HG03354 (cell line): ENCODE results near the gene MGAT3.

Experiments
- ATAC-seq: cut with Tn5 transposase; IDR thresholded peaks from one replicate; pipeline ENCODE4 v1.9.1; 2021; ENCODE audit warnings: mild to moderate bottlenecking; ENCODE audit not compliant: unreplicated experiment, poor library complexity, severe bottlenecking

MGAT3 gene

GRCh38 chr22:39522567-39523300 is 65.9 kb downstream of the MGAT3 start:
- ATAC-seq = no peak

GRCh38 chr22:39524089-39524752 is 67.4 kb downstream of the MGAT3 start:
- ATAC-seq = no peak

DNA sequence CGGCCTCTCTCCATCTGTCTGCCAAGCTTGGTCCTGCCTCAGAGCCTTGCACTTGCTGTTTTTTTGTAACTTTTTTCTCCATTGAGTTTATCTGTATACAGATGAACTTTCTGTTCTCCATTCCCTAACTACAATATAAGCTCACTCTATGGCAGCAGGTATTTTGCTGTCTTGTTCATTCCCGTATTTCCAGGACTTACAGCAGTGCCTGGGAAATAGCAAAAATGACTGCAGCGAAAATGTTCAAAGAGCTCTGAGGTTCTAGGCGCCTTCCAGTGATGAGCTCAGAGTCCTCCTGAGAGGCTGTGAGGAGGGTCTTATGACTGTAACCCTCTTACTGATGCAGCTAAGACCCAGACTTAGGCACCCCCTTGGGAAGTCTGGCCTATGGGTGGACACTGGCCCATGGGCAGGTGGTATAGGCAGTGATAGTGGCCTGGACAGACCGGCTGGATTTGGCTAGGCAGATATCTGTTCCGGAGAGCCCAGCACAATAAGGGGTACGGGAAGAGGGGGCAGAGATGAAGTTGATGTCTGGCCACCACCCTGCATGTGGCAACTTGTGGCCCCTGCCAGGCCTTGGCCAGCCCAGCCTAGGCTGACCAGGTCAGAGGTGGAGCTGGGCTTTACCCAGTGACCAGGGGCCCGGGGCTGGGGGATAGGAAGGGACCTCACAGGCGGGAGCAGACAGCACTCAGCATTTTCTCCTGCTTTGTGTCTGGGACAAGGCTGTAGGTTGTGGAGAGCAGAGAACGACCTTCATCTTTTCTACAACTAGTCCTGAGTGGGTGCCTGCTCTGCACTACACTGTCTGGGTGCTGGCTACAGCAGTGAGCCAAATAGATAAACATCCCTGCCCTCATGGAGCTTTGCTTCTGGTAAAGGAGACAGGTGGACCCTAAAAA is 68.2 kb downstream of the MGAT3 start:
- ATAC-seq = no peak

DNA sequence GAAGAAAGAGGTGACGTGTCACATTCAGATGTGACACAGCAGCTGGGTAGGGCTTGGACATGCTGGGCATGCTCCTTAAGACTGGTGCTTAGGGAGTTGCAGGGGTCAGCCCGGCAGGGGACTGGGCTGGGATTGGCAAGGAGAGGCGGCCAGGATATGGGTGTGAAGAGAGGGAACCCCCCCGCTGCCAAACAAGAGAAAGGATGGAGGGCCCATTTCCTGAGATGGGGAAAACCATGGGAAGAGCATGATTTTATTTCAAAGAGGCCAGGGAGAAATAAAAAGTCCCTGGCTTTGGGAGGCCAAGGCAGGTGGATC is 68.8 kb downstream of the MGAT3 start:
- no peak for ATAC-seq

- no peak for ATAC-seq
Observed at GRCh38 chr22:39526736-39527171, 69.9 kb downstream of the MGAT3 start.

- ATAC-seq = no peak
Observed at GRCh38 chr22:39527481-39527961, 70.7 kb downstream of the MGAT3 start.

- ATAC-seq = no peak
Observed at GRCh38 chr22:39528080-39528661, 71.4 kb downstream of the MGAT3 start.

- peak; percentile 30 for ATAC-seq
Observed at GRCh38 chr22:39528681-39529486, 72.1 kb downstream of the MGAT3 start.

DNA sequence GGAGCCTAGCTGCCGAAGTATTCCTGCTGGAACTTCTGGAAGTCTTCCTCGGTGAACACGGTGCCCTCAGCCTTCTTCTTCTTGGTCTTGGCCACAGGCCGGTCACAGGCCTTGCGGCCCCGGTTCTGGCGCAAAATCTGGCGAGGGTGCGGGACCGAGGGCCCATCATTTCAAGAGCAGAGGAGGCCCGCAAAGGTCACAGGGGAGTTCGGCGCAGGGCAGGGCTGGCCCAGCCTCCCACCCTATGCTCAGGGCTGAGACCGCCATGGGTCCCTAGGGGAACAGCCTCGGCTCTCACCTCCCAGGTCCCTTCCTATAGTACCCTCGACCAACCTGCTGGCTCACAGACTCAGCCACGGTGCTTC is 72.7 kb downstream of the MGAT3 start:
- ATAC-seq = no peak

DNA sequence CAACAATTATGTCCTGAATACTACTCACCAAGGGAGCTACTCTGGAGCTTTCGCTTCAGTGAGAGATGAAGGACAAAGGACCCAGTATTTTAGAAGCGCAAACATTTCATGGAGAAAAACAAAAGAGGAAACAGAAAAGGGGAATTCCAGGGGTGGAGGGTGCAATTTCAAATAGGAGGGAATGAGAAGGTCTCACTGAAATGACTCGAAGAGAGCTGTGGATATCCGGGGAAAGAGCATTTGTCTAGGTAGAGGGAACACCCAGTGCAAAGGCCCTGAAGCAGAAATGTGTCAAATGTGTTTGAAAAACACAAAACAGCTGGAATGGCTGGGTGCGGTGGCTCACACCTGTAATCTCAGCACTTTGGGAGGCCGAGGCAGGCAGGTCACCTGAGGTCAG is 73.3 kb downstream of the MGAT3 start:
- no peak for ATAC-seq

GRCh38 chr22:39530692-39531331 is 74.0 kb downstream of the MGAT3 start:
- no peak for ATAC-seq

- ATAC-seq = peak; percentile 86
Observed at GRCh38 chr22:39532215-39533073, 75.6 kb downstream of the MGAT3 start, which contains the start of gene RPS19BP1. TSS of gene RPS19BP1 (minus strand) at chr22:39532748. CDS start at chr22:39532738, 10 bp downstream.

- no peak for ATAC-seq
Observed at GRCh38 chr22:39534092-39534506, 77.3 kb downstream of the MGAT3 start.

GRCh38 chr22:39534591-39535356 is 78.0 kb downstream of the MGAT3 start:
- no peak for ATAC-seq

GRCh38 chr22:39535357-39535725 is 78.5 kb downstream of the MGAT3 start:
- ATAC-seq = no peak

GRCh38 chr22:39535831-39536449 is 79.1 kb downstream of the MGAT3 start:
- no peak for ATAC-seq

DNA sequence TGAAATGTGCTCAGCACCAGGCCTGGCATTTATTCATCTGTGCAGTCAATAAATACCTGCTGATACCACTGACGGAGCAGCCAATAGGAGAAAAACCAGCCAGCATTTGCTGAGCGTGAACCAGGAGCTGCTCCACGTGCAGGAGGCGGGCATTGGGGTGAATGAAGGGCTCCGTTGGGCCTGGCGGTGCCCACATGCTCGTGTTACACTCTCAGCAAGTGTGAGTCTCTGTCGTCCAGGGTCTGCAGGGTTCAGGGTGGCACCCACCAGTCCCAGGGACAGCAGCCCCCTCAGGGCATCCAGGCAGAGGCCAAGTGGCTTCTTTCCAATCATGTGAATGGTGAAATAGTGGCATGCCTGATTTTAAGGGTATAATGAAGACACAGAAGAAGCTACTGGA is 79.9 kb downstream of the MGAT3 start:
- no peak for ATAC-seq
